HL-60 (cell line): ENCODE data around the gene GP2.

Source experiments
- CTCF ChIP-seq: IDR thresholded peaks from one replicate; pipeline ENCODE4 v1.5.1; 2011; ENCODE audit warnings: low read length, control low read depth, inconsistent platforms; ENCODE audit not compliant: insufficient read depth
- POLR2AphosphoS5 ChIP-seq: IDR thresholded peaks from 2 replicates; pipeline ENCODE4 v1.6.1; 2012; ENCODE audit warnings: low read depth

DNA sequence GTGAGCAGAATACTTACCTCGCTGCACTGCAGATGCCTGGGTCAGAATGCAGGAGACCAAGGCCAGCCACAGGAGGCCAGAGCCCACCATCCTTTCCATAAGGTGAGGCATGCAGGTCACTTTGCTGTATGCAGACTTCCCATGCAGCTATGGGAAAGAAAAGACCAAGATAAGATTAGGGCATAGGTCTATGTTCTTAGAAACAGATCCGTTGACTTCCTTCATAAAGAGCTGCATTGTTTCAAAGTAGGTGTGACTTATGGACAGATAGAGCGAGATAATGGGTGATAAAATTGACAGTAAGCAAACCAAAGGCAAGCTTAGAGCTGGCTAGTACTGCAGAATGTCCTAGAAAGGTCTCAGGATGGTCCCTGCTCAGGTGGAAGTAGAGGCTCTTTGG is 992 bp downstream of the GP2 start:
- TF ChIP-seq POLR2AphosphoS5 (no peak), CTCF (no peak)
